Astrocyte of the spinal cord (primary cell): ENCODE measurements around the gene SLC25A3.
"Not testable (repeated sequence)": the region's sequence is repeated elsewhere in the genome, so short reads cannot be mapped to it uniquely, and the experiment has no call there.

Experiments used
- DNase-seq: peaks from one replicate; pipeline ENCODE4 v3.0.0; 2011; ENCODE audit warnings: low read depth, low spot score
- H3K4me3 ChIP-seq: 2 replicates; pipeline ENCODE4 v1.5.1; 2011; ENCODE audit warnings: low read depth, mild to moderate bottlenecking, low read length, moderate library complexity
- CTCF ChIP-seq: IDR thresholded peaks from 2 replicates; pipeline ENCODE4 v1.5.1; 2012; ENCODE audit warnings: low read depth, mild to moderate bottlenecking, low read length, inconsistent platforms
- in situ Hi-C: cut with HindIII; loops from 2 replicates; pipeline ENCODE4 v1.10.0; 2017; ENCODE audit warnings: low sequenced_read_pairs

SLC25A3 gene

DNA sequence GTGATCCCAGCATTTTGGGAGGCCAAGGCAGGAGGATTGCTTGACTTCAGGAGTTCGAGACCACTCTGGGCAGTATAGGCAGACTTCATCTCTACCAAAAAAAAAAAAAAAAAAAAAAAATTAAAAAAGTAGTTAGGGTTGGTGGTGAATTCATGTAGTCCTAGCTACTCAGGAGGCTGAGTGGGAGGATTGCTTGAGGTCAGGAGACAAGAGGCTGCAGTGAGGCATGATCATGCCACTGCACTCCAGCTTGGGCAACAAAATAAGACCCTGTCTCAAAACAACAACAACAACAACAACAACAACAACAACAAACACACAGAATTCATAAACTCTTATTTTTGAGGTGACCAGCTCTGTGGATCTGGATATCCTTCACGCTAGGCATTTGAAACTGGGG lies 17.1 kb downstream of the SLC25A3 start:
- TF ChIP-seq CTCF: no peak
- in situ Hi-C loops: no loop called here
- no peak for DNase-seq
- no peak overlapping the region for H3K4me3 ChIP-seq

- no peak for TF ChIP-seq CTCF
- in situ Hi-C loops: no loop called here
- no peak for DNase-seq
- H3K4me3 ChIP-seq: no peak overlapping the region
Measured at GRCh38 chr12:98612696-98613334, 19.3 kb downstream of the SLC25A3 start.

DNA sequence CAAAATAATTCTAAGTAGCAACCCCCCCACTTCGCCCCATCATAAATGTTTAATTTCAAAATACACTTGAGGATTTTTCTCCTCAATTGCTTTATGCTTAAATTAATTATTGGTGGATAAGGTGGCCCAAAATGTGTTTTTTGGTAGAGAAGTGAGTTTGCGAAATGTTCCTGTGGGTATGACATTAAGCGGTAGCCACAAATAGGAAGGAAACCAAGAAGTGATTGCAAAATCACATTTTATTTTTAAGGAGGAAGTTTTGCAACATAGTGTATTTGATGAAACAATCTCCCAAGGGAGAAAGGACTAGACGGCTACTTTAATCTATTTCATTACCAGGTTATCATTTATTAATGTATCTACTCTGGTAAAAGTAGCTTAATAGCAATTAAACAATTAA lies 25.5 kb downstream of the SLC25A3 start:
- no peak for DNase-seq
- no peak overlapping the region for H3K4me3 ChIP-seq
- in situ Hi-C loops: no loop called here
- no peak for TF ChIP-seq CTCF

DNA sequence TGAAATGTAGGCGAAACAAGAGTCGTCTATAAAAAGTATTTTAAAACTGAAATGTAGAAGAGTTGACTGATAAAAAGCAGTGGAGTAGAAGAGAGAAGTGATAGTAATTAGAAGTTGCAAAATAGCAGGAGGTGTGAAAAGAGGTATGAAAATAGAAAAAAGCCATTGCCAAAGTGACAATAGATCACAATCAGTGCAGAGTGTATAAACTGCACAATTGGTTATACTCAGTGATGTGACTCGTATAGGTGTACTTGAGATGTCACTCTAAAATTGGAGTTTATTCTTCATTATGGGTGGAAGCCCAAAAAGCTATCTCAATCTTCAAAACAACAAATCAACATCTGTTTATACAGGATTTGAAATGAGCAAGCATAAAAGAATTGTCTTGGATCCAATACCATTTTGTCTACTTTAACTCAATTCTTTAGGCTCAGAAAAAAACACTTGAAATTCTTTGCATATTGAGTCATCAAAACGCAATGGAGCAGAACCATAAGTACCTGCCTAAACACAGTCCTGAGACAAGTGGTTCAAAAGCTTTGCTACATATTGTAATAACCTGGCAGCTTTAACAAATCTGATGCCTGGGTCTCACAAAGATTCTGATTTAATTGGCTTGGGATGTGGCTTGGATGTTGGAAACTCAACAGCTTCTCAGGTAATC lies 42.3 kb downstream of the SLC25A3 start:
- in situ Hi-C loops: no loop called here
- no peak for TF ChIP-seq CTCF
- H3K4me3 ChIP-seq: no peak overlapping the region
- peak; percentile 69 for DNase-seq

GRCh38 chr12:98637068-98637467 lies 43.6 kb downstream of the SLC25A3 start:
- no peak overlapping the region for H3K4me3 ChIP-seq
- no peak for DNase-seq
- in situ Hi-C loops: no loop called here
- no peak for TF ChIP-seq CTCF

DNA sequence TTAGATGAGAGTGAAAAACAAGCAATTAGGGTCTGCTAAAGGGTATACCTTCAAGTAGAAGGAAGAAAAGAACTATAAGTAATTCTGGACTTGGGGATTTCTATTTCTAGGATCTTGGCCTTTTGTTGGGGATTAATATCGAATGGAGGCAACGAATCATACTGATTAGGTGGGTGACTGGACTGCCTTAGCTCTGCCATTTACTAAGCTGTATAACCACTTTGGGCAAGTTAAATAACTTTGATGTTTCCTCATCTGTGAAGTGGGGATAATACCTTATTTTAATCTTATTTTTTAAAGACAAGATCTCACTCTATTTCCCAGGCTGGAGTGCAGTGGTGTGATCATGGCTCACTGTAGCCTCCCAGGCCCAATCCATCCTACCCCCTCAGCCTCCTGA lies 44.5 kb downstream of the SLC25A3 start:
- DNase-seq: no peak
- TF ChIP-seq CTCF: no peak

DNA sequence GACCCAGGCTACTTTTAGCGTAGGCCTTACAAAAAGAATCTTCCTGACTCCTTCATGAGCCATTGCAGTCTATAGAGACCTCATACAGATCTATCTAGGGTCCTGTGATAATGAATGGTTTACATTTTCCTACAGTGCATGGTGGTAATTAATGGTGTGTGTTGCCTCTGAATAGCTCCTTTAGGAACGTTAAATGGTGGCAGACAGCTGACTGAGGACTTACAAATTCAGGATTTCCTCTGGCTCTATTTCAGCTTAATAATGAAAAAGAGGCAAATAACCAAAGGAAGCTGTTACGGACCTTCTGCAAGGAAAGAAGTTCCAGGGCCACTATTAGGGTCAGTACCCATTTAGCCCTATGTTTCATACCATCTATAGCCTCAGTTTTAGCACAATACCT lies 46.0 kb downstream of the SLC25A3 start:
- no peak for TF ChIP-seq CTCF
- in situ Hi-C loops: no loop called here
- DNase-seq: no peak
- H3K4me3 ChIP-seq: no peak overlapping the region

More for the DNA sequence above, 44.5 kb downstream of the SLC25A3 start:
- no peak overlapping the region for H3K4me3 ChIP-seq
- in situ Hi-C loops: no loop called here

- H3K4me3 ChIP-seq: peak overlapping the region; percentile 90
- DNase-seq, in situ Hi-C loops: not testable (repeated sequence)
Measured at GRCh38 chr12:98642801-98643200, 49.3 kb downstream of the SLC25A3 start.
